ENCODE data around the gene NOL9. TPM values are rescaled to one million over a fixed set of nuclear protein-coding genes. Genes with fewer than 3 reads are reported as not detected.

NOL9 gene
- total and polyA plus RNA-seq, 8 donors = 2.7 to 150 (median 23.5) TPM

DNA sequence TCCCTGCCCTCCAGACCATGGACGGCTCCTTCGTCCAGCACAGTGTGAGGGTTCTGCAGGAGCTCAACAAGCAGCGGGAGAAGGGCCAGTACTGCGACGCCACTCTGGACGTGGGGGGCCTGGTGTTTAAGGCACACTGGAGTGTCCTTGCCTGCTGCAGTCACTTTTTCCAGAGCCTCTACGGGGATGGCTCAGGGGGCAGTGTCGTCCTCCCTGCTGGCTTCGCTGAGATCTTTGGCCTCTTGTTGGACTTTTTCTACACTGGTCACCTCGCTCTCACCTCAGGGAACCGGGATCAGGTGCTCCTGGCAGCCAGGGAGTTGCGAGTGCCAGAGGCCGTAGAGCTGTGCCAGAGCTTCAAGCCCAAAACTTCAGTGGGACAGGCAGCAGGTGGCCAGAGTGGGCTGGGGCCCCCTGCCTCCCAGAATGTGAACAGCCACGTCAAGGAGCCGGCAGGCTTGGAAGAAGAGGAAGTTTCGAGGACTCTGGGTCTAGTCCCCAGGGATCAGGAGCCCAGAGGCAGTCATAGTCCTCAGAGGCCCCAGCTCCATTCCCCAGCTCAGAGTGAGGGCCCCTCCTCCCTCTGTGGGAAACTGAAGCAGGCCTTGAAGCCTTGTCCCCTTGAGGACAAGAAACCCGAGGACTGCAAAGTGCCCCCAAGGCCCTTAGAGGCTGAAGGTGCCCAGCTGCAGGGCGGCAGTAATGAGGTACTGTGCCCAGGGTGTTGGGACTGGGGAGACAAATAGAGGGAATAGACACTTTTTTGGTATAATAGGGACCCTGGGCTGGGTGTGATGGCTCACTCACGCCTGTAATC is 26.5 kb upstream of the NOL9 start:
- 13 to 26% (median 22%) methylated on average over 17 to 19 of the region's 19 CpGs for WGBS, 5 donors
- intact Hi-C loops (cut with DNase I; ENCODE audit: low total_unique reads) = no loop called here
- peak overlapping the region; percentile 94 to 99 (median 98) for H3K27ac ChIP-seq
- peak in 1 of 2 donors; percentile 32 for DNase-seq
- H3K4me1 ChIP-seq = peaks cover 32 to 61% (median 52%) of the 10 kb centered on the region in 4 donors
- peak overlapping the region; percentile 74 to 97 (median 92) for H3K4me3 ChIP-seq
- no peaks in the 10 kb centered on the region for H3K27me3 ChIP-seq
- TF ChIP-seq POLR2A (IDR thresholded peaks at IDR 0.05) (no peak), POLR2AphosphoS5 (IDR thresholded peaks at IDR 0.05) (no peak), CTCF (IDR thresholded peaks at IDR 0.05) (no peak)
- H3K36me3 ChIP-seq = peaks cover 0 to 5% (median 1%) of the 10 kb centered on the region in 4 donors
- no peaks in the 10 kb centered on the region for H3K9me3 ChIP-seq

GRCh38 chr1:6580119-6580592 is 25.8 kb upstream of the NOL9 start:
- no peaks in the 10 kb centered on the region for H3K27me3 ChIP-seq
- intact Hi-C loops (cut with DNase I; ENCODE audit: low total_unique reads) = no loop called here
- peak in 1 of 2 donors; percentile 43 for DNase-seq

DNA sequence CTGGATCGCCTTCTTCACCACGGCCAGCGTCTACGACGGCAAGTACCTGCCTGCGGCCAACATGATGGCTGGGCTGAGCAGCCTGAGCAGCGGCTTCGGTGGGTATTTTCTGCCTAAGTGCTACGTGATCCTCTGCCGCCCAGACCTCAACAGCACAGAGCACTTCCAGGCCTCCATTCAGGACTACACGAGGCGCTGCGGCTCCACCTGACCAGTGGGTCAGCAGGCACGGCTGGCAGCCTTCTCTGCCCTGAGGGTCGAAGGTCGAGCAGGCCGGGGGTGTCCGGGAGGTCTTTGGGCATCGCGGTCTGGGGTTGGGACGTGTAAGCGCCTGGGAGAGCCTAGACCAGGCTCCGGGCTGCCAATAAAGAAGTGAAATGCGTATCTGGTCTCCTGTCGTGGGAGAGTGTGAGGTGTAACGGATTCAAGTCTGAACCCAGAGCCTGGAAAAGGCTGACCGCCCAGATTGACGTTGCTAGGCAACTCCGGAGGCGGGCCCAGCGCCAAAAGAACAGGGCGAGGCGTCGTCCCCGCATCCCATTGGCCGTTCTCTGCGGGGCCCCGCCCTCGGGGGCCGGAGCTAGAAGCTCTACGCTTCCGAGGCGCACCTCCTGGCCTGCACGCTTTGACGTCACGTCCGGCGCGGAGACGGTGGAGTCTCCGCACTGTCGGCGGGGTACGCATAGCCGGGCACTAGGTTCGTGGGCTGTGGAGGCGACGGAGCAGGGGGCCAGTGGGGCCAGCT is 25.2 kb upstream of the NOL9 start, which contains the start of gene ZBTB48:
ZBTB48 (plus strand) TSS at position 621 of the 745 bp plus-strand sequence. CDS start 616 bp downstream, outside the sequence.
- H3K4me3 ChIP-seq = peak within 1 kb of the TSS; percentile 74 to 97 (median 92)
- no peaks in the 10 kb centered on the region for H3K9me3 ChIP-seq
- 13 to 22% (median 15%) methylated on average over 27 to 58 of the region's 58 CpGs for WGBS, 5 donors
- intact Hi-C loops (cut with DNase I; ENCODE audit: low total_unique reads) = no loop called here
- H3K27ac ChIP-seq = peak within 1 kb of the TSS; percentile 94 to 99 (median 98)
- H3K36me3 ChIP-seq = peaks cover 0 to 3% (median 0%) of the 10 kb centered on the region in 4 donors
- DNase-seq = peak; percentile 99 to 100
- H3K27me3 ChIP-seq = no peaks in the 10 kb centered on the region
- TF ChIP-seq POLR2A (IDR thresholded peaks at IDR 0.05) (peak in 2 of 4 donors; percentile 54 to 94), CTCF (IDR thresholded peaks at IDR 0.05) (no peak), POLR2AphosphoS5 (IDR thresholded peaks at IDR 0.05) (peak; percentile 99 to 100 (median 99))
- peaks cover 32 to 50% (median 48%) of the 10 kb centered on the region in 4 donors for H3K4me1 ChIP-seq

More at GRCh38 chr1:6580119-6580592, 25.8 kb upstream of the NOL9 start:
- 0 to 3% (median 1%) methylated on average over 13 to 30 of the region's 30 CpGs for WGBS, 5 donors
- H3K4me1 ChIP-seq = peaks cover 32 to 56% (median 51%) of the 10 kb centered on the region in 4 donors
- H3K4me3 ChIP-seq = peak overlapping the region; percentile 74 to 97 (median 92)
- H3K27ac ChIP-seq = peak overlapping the region; percentile 94 to 99 (median 98)
- no peak for TF ChIP-seq CTCF (IDR thresholded peaks at IDR 0.05)
- no peak for TF ChIP-seq EP300 (IDR thresholded peaks at IDR 0.05)
- no peak for TF ChIP-seq POLR2A (IDR thresholded peaks at IDR 0.05)
- no peak for TF ChIP-seq POLR2AphosphoS5 (IDR thresholded peaks at IDR 0.05)
- peaks cover 0 to 5% (median 0%) of the 10 kb centered on the region in 4 donors for H3K36me3 ChIP-seq
- no peaks in the 10 kb centered on the region for H3K9me3 ChIP-seq

All from stomach (tissue), 9 donors.